Measurements from ENCODE around the gene PMEL. TPM values are rescaled to one million over a fixed set of nuclear protein-coding genes. Genes with fewer than 3 reads are reported as not detected.

PMEL gene
- total RNA-seq, 2 experiments from 2014 or later = 1.4 to 2.4 TPM

DNA sequence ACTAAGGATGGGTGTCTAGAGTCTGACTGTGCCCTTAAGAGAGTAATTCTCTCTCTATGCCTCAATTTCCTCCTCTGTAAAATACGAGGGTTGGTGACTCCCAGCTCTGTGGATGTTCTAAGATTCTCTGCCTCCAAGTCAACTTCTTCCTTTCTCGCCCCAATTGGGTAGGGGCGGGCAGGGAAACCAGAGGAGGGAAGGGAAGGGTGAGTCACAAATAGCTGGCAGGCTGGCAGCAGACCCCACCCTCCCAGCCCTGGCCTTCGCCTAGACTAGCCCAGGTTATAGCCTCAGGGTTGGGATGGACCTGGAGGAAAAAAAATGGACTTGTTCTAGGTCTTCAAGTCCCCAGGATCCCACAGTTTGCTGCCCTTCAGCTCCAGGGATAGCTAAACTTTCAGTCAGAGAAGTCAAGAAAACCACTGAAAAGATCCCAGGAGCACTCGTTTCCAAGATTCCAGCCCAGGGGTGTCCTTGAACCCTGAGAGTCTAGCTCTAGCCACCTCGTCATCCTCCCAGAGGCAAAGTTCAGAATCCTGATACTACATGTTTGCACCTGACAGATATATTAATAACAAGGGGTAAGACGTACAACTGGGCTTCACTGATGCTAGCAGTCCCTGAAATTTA lies 32.6 kb downstream of the PMEL start:
- CTCF ChIA-PET (ENCODE audit: unreplicated experiment) = interaction anchor here (0.6 to 1.5 kb wide), 3 partner anchors 106 to 704 kb away, joined by 3 read pairs; no protein-coding TSS in a partner anchor
- H3K4me1 ChIP-seq (ENCODE audit: insufficient read depth, low read length, poor library complexity, severe bottlenecking) = peaks cover 49% of the 10 kb centered on the region
- H3K27ac ChIP-seq (ENCODE audit: low read depth, low read length, poor library complexity, severe bottlenecking) = peak overlapping the region; percentile 99
- peaks cover 11% of the 10 kb centered on the region; the same call in 1 of the 2 replicates for H4K20me1 ChIP-seq (ENCODE audit: insufficient read depth, low read length)
- DNase-seq (ENCODE audit: low spot score) = no peak
- peak overlapping the region; percentile 86 for H3K4me2 ChIP-seq (ENCODE audit: low read length)
- POLR2A ChIA-PET = interaction anchor here (0.5 to 3.1 kb wide), 14 partner anchors 8 to 1550 kb away, joined by 3 to 18 read pairs (median 4); partner anchors contain the start of genes DNAJC14, ORMDL2, RAB5B and SARNP
- H2AFZ ChIP-seq (ENCODE audit: low read length) = no peak overlapping the region
- TF ChIP-seq EZH2phosphoT487 (IDR thresholded peaks at IDR 0.05; ENCODE audit: borderline replicate concordance, low read depth, low read length) = no peak
- TF ChIP-seq, protein P1, sequence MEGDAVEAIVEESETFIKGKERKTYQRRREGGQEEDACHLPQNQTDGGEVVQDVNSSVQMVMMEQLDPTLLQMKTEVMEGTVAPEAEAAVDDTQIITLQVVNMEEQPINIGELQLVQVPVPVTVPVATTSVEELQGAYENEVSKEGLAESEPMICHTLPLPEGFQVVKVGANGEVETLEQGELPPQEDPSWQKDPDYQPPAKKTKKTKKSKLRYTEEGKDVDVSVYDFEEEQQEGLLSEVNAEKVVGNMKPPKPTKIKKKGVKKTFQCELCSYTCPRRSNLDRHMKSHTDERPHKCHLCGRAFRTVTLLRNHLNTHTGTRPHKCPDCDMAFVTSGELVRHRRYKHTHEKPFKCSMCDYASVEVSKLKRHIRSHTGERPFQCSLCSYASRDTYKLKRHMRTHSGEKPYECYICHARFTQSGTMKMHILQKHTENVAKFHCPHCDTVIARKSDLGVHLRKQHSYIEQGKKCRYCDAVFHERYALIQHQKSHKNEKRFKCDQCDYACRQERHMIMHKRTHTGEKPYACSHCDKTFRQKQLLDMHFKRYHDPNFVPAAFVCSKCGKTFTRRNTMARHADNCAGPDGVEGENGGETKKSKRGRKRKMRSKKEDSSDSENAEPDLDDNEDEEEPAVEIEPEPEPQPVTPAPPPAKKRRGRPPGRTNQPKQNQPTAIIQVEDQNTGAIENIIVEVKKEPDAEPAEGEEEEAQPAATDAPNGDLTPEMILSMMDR (conservative IDR thresholded peaks at IDR 0.05; ENCODE audit: low read length) = no peak
- peak overlapping the region; percentile 78 for H3K4me3 ChIP-seq (ENCODE audit: low read depth, low read length, poor library complexity, severe bottlenecking)
- peaks cover 44% of the 10 kb centered on the region for H3K79me2 ChIP-seq (ENCODE audit: insufficient read depth, low read depth, low read length)
- no peaks in the 10 kb centered on the region for H3K9me2 ChIP-seq (ENCODE audit: insufficient read depth, low read length)
- intact Hi-C loops (cut with micrococcal nuclease; ENCODE audit: unreplicated experiment) = loop anchor here (2.0 kb wide), 1 partner anchor 34 kb away; the partner anchor contains the start of genes CDK2 and PMEL
- H3K36me3 ChIP-seq (ENCODE audit: insufficient read depth, low read length) = peaks cover 53% of the 10 kb centered on the region
- H3K9me3 ChIP-seq (ENCODE audit: low read length) = no peaks in the 10 kb centered on the region
- BruUV-seq (replicated peaks) = no TSS peak

DNA sequence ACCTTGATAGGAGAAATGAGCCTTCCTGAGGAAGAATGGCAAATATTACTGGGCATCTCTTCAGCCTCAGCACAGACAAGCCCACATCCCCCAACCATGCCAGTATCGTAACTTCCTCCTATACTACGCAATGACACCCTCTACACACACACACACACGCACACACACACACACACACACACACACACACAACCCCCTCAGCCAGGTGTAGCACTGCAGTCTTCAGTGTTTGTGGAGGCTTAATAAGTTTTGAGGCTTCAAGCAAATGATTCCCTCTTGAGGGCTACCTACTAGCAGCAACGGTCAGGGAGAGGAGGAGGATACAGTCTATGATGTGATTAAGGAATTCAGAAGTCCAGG lies 33.3 kb downstream of the PMEL start:
- peak overlapping the region; percentile 86 for H3K4me2 ChIP-seq (ENCODE audit: low read length)
- peak overlapping the region; percentile 99 for H3K27ac ChIP-seq (ENCODE audit: low read depth, low read length, poor library complexity, severe bottlenecking)
- TF ChIP-seq, protein P1 (conservative IDR thresholded peaks at IDR 0.05; ENCODE audit: low read length) = no peak
- no peak for TF ChIP-seq EZH2phosphoT487 (IDR thresholded peaks at IDR 0.05; ENCODE audit: borderline replicate concordance, low read depth, low read length)
- no peaks in the 10 kb centered on the region for H3K9me2 ChIP-seq (ENCODE audit: insufficient read depth, low read length)
- no peaks in the 10 kb centered on the region for H3K9me3 ChIP-seq (ENCODE audit: low read length)
- peaks cover 11% of the 10 kb centered on the region; the same call in 1 of the 2 replicates for H4K20me1 ChIP-seq (ENCODE audit: insufficient read depth, low read length)
- peaks cover 49% of the 10 kb centered on the region for H3K4me1 ChIP-seq (ENCODE audit: insufficient read depth, low read length, poor library complexity, severe bottlenecking)
- H3K79me2 ChIP-seq (ENCODE audit: insufficient read depth, low read depth, low read length) = peaks cover 50% of the 10 kb centered on the region
- H3K4me3 ChIP-seq (ENCODE audit: low read depth, low read length, poor library complexity, severe bottlenecking) = peak overlapping the region; percentile 78
- POLR2A ChIA-PET = interaction anchor here (0.8 to 3.1 kb wide), 8 partner anchors 14 to 113 kb away, joined by 3 to 18 read pairs (median 4); partner anchors contain the start of genes DNAJC14, ORMDL2, RAB5B and SARNP
- peak; percentile 80 for DNase-seq (ENCODE audit: low spot score)
- CTCF ChIA-PET (ENCODE audit: unreplicated experiment) = no interaction called here
- BruUV-seq (replicated peaks) = TSS peak; percentile 28
- intact Hi-C loops (cut with micrococcal nuclease; ENCODE audit: unreplicated experiment) = loop anchor here (2.0 kb wide), 1 partner anchor 34 kb away; the partner anchor contains the start of genes CDK2 and PMEL
- no peak overlapping the region; the same call in 1 of the 2 replicates for H2AFZ ChIP-seq (ENCODE audit: low read length)
- peaks cover 46% of the 10 kb centered on the region for H3K36me3 ChIP-seq (ENCODE audit: insufficient read depth, low read length)
